ENCODE results near the gene KRTAP6-3.

The KRTAP6-3 gene

GRCh38 chr21:30577766-30578165, 14.5 kb upstream of the KRTAP6-3 start:
- Histone ChIP-seq H3K27me3 (ENCODE audit: control insufficient read depth in 3 of 3, insufficient read depth in 3 of 3, low read depth in 1 of 3, low read length in 3 of 3) (no peaks in the 10 kb centered on the region), H2BK120ac (ENCODE audit: low read depth, low read length) (no peak overlapping the region)

GRCh38 chr21:30579346-30579745, 12.9 kb upstream of the KRTAP6-3 start:
- DNase-seq (ENCODE audit: low spot score), result peak; percentile 29
- Histone ChIP-seq H2AFZ (ENCODE audit: low read length) (no peak overlapping the region), H3K4me2 (ENCODE audit: insufficient read depth, low read length, poor library complexity, severe bottlenecking) (no peak overlapping the region), H3K79me1 (ENCODE audit: low read depth, low read length) (no peaks in the 10 kb centered on the region), H3K4me3 (ENCODE audit: low read length in 2 of 2) (no peak overlapping the region), H4K8ac (ENCODE audit: low read depth, low read length) (no peak overlapping the region), H2BK120ac (ENCODE audit: low read depth, low read length) (no peak overlapping the region), H2BK5ac (ENCODE audit: low read length) (no peak overlapping the region), H3K36me3 (replicated peaks in 1 of 2; ENCODE audit: control insufficient read depth in 2 of 2, insufficient read depth in 2 of 2, low read length in 2 of 2) (no peaks in the 10 kb centered on the region), H3K27me3 (ENCODE audit: control insufficient read depth in 3 of 3, insufficient read depth in 3 of 3, low read depth in 1 of 3, low read length in 3 of 3) (no peaks in the 10 kb centered on the region), H3K9me3 (replicated peaks in 1 of 2; ENCODE audit: control insufficient read depth in 2 of 2, insufficient read depth in 1 of 2, low read depth in 1 of 2, low read length in 2 of 2) (no peaks in the 10 kb centered on the region), H2BK15ac (ENCODE audit: low read length) (no peak overlapping the region), H4K91ac (ENCODE audit: low read depth, low read length, poor library complexity) (no peak overlapping the region), H3K23ac (ENCODE audit: low read depth, low read length, poor library complexity) (no peak overlapping the region), H3K4ac (ENCODE audit: low read length) (no peak overlapping the region), H2AK5ac (ENCODE audit: low read depth, low read length) (no peak overlapping the region), H3K27ac (replicated peaks; ENCODE audit: low read length) (no peak overlapping the region), H3K9ac (ENCODE audit: low read depth, low read length, poor library complexity) (no peak overlapping the region), H3K14ac (ENCODE audit: low read length) (no peak overlapping the region), H3K4me1 (ENCODE audit: control insufficient read depth in 2 of 2, insufficient read depth in 1 of 2, low read depth in 1 of 2, low read length in 2 of 2) (peaks cover 0 to 13% of the 10 kb centered on the region in 2 donors), H2BK12ac (ENCODE audit: low read length) (no peak overlapping the region), H3K18ac (ENCODE audit: low read length) (no peak overlapping the region)
- WGBS, 2 donors (ENCODE audit: extremely low coverage in 2 of 2, insufficient read length in 2 of 2, insufficient replicate concordance in 1 of 2), result no CpG with 5 or more reads among the region's 1 CpG

More at GRCh38 chr21:30577766-30578165, 14.5 kb upstream of the KRTAP6-3 start:
- no peak overlapping the region for H2AK5ac ChIP-seq (ENCODE audit: low read depth, low read length)
- H2BK5ac ChIP-seq (ENCODE audit: low read length), result no peak overlapping the region
- H3K4me2 ChIP-seq (ENCODE audit: insufficient read depth, low read length, poor library complexity, severe bottlenecking), result no peak overlapping the region
- H4K91ac ChIP-seq (ENCODE audit: low read depth, low read length, poor library complexity), result no peak overlapping the region
- DNase-seq (ENCODE audit: low spot score), result no peak
- no peak overlapping the region for H3K9ac ChIP-seq (ENCODE audit: low read depth, low read length, poor library complexity)
- H3K4ac ChIP-seq (ENCODE audit: low read length), result no peak overlapping the region
- H3K79me1 ChIP-seq (ENCODE audit: low read depth, low read length), result no peaks in the 10 kb centered on the region
- no peak overlapping the region for H3K4me3 ChIP-seq (ENCODE audit: low read length in 2 of 2)
- no peaks in the 10 kb centered on the region for H3K9me3 ChIP-seq (replicated peaks in 1 of 2; ENCODE audit: control insufficient read depth in 2 of 2, insufficient read depth in 1 of 2, low read depth in 1 of 2, low read length in 2 of 2)
- H3K27ac ChIP-seq (replicated peaks; ENCODE audit: low read length), result peak overlapping the region; percentile 24
- no peak overlapping the region for H3K18ac ChIP-seq (ENCODE audit: low read length)
- no peaks in the 10 kb centered on the region for H3K36me3 ChIP-seq (replicated peaks in 1 of 2; ENCODE audit: control insufficient read depth in 2 of 2, insufficient read depth in 2 of 2, low read length in 2 of 2)
- no peak overlapping the region for H3K14ac ChIP-seq (ENCODE audit: low read length)
- no peak overlapping the region for H2BK15ac ChIP-seq (ENCODE audit: low read length)
- no peak overlapping the region for H2AFZ ChIP-seq (ENCODE audit: low read length)
- no peak overlapping the region for H2BK12ac ChIP-seq (ENCODE audit: low read length)
- H4K8ac ChIP-seq (ENCODE audit: low read depth, low read length), result no peak overlapping the region
- H3K4me1 ChIP-seq (ENCODE audit: control insufficient read depth in 2 of 2, insufficient read depth in 1 of 2, low read depth in 1 of 2, low read length in 2 of 2), result peaks cover 0 to 8% of the 10 kb centered on the region in 2 donors
- no peak overlapping the region for H3K23ac ChIP-seq (ENCODE audit: low read depth, low read length, poor library complexity)

- Histone ChIP-seq H2BK15ac (ENCODE audit: low read length) (no peak overlapping the region), H3K4me3 (ENCODE audit: low read length in 2 of 2) (no peak overlapping the region), H4K91ac (ENCODE audit: low read depth, low read length, poor library complexity) (no peak overlapping the region), H3K79me1 (ENCODE audit: low read depth, low read length) (no peaks in the 10 kb centered on the region), H3K9me3 (replicated peaks in 1 of 2; ENCODE audit: control insufficient read depth in 2 of 2, insufficient read depth in 1 of 2, low read depth in 1 of 2, low read length in 2 of 2) (no peaks in the 10 kb centered on the region), H3K9ac (ENCODE audit: low read depth, low read length, poor library complexity) (no peak overlapping the region), H2AK5ac (ENCODE audit: low read depth, low read length) (no peak overlapping the region), H2BK12ac (ENCODE audit: low read length) (no peak overlapping the region), H2BK120ac (ENCODE audit: low read depth, low read length) (no peak overlapping the region), H3K4me1 (ENCODE audit: control insufficient read depth in 2 of 2, insufficient read depth in 1 of 2, low read depth in 1 of 2, low read length in 2 of 2) (peaks cover 0 to 13% of the 10 kb centered on the region in 2 donors), H3K14ac (ENCODE audit: low read length) (no peak overlapping the region), H3K36me3 (replicated peaks in 1 of 2; ENCODE audit: control insufficient read depth in 2 of 2, insufficient read depth in 2 of 2, low read length in 2 of 2) (no peaks in the 10 kb centered on the region), H2BK5ac (ENCODE audit: low read length) (no peak overlapping the region), H3K27ac (replicated peaks; ENCODE audit: low read length) (peak overlapping the region; percentile 14), H2AFZ (ENCODE audit: low read length) (no peak overlapping the region), H3K27me3 (ENCODE audit: control insufficient read depth in 3 of 3, insufficient read depth in 3 of 3, low read depth in 1 of 3, low read length in 3 of 3) (no peaks in the 10 kb centered on the region), H3K4me2 (ENCODE audit: insufficient read depth, low read length, poor library complexity, severe bottlenecking) (no peak overlapping the region), H3K18ac (ENCODE audit: low read length) (no peak overlapping the region), H4K8ac (ENCODE audit: low read depth, low read length) (no peak overlapping the region), H3K23ac (ENCODE audit: low read depth, low read length, poor library complexity) (no peak overlapping the region), H3K4ac (ENCODE audit: low read length) (no peak overlapping the region)
- WGBS, 2 donors (ENCODE audit: extremely low coverage in 2 of 2, insufficient read length in 2 of 2, insufficient replicate concordance in 1 of 2), result no CpG with 5 or more reads among the region's 3 CpGs
- no peak for DNase-seq (ENCODE audit: low spot score)
Observed at GRCh38 chr21:30580132-30580531, 12.1 kb upstream of the KRTAP6-3 start.

GRCh38 chr21:30582870-30583269, 9.4 kb upstream of the KRTAP6-3 start:
- H4K91ac ChIP-seq (ENCODE audit: low read depth, low read length, poor library complexity), result no peak overlapping the region
- H3K27ac ChIP-seq (replicated peaks; ENCODE audit: low read length), result no peak overlapping the region
- H2AFZ ChIP-seq (ENCODE audit: low read length), result no peak overlapping the region
- no peak overlapping the region for H2AK5ac ChIP-seq (ENCODE audit: low read depth, low read length)
- H3K4me3 ChIP-seq (ENCODE audit: low read length in 2 of 2), result no peak overlapping the region
- no peaks in the 10 kb centered on the region for H3K79me1 ChIP-seq (ENCODE audit: low read depth, low read length)
- no peak overlapping the region for H3K23ac ChIP-seq (ENCODE audit: low read depth, low read length, poor library complexity)
- peaks cover 0 to 13% of the 10 kb centered on the region in 2 donors for H3K4me1 ChIP-seq (ENCODE audit: control insufficient read depth in 2 of 2, insufficient read depth in 1 of 2, low read depth in 1 of 2, low read length in 2 of 2)
- H3K27me3 ChIP-seq (ENCODE audit: control insufficient read depth in 3 of 3, insufficient read depth in 3 of 3, low read depth in 1 of 3, low read length in 3 of 3), result no peaks in the 10 kb centered on the region
- H3K14ac ChIP-seq (ENCODE audit: low read length), result no peak overlapping the region
- no peaks in the 10 kb centered on the region for H3K9me3 ChIP-seq (replicated peaks in 1 of 2; ENCODE audit: control insufficient read depth in 2 of 2, insufficient read depth in 1 of 2, low read depth in 1 of 2, low read length in 2 of 2)
- no peak overlapping the region for H3K4ac ChIP-seq (ENCODE audit: low read length)
- no peak overlapping the region for H3K18ac ChIP-seq (ENCODE audit: low read length)
- no peak overlapping the region for H2BK120ac ChIP-seq (ENCODE audit: low read depth, low read length)
- WGBS, 2 donors (ENCODE audit: extremely low coverage in 2 of 2, insufficient read length in 2 of 2, insufficient replicate concordance in 1 of 2), result no CpG with 5 or more reads among the region's 1 CpG
- H3K9ac ChIP-seq (ENCODE audit: low read depth, low read length, poor library complexity), result no peak overlapping the region
- no peak overlapping the region for H2BK12ac ChIP-seq (ENCODE audit: low read length)
- H3K36me3 ChIP-seq (replicated peaks in 1 of 2; ENCODE audit: control insufficient read depth in 2 of 2, insufficient read depth in 2 of 2, low read length in 2 of 2), result no peaks in the 10 kb centered on the region
- H4K8ac ChIP-seq (ENCODE audit: low read depth, low read length), result no peak overlapping the region
- DNase-seq (ENCODE audit: low spot score), result peak; percentile 45
- no peak overlapping the region for H3K4me2 ChIP-seq (ENCODE audit: insufficient read depth, low read length, poor library complexity, severe bottlenecking)
- no peak overlapping the region for H2BK5ac ChIP-seq (ENCODE audit: low read length)
- no peak overlapping the region for H2BK15ac ChIP-seq (ENCODE audit: low read length)
